Esophagus (tissue), 2 donors: ENCODE data around the gene ZNF785. TPM values are rescaled to one million over a fixed set of nuclear protein-coding genes. Genes with fewer than 3 reads are reported as not detected.

Experiments
- H3K27ac ChIP-seq, 2 donors: one replicate each; pipeline ENCODE4 v1.5.1; 2013; ENCODE audit warnings: low read depth in 2 of 2, mild to moderate bottlenecking in 2 of 2, inconsistent platforms in 1 of 2, low read length in 1 of 2, moderate library complexity in 1 of 2
- H3K27me3 ChIP-seq, 2 donors: one replicate each; pipeline ENCODE4 v1.6.1; 2013; ENCODE audit warnings: low read length in 2 of 2, control low read depth in 1 of 2, mild to moderate bottlenecking in 1 of 2; ENCODE audit not compliant: insufficient read depth in 2 of 2, control insufficient read depth in 1 of 2
- H3K36me3 ChIP-seq, 2 donors: one replicate each; pipeline ENCODE4 v1.6.1; 2013; ENCODE audit warnings: low read length in 1 of 2; ENCODE audit not compliant: control insufficient read depth in 2 of 2, insufficient read depth in 2 of 2
- H3K4me1 ChIP-seq, 2 donors: one replicate each; pipeline ENCODE4 v1.6.1; 2013; ENCODE audit warnings: low read length in 1 of 2; ENCODE audit not compliant: control insufficient read depth in 2 of 2, insufficient read depth in 2 of 2
- H3K4me3 ChIP-seq, 2 donors: one replicate each; pipeline ENCODE4 v1.5.1; 2013; ENCODE audit warnings: low read length in 2 of 2, mild to moderate bottlenecking in 2 of 2, low read depth in 1 of 2, moderate library complexity in 1 of 2
- H3K9me3 ChIP-seq, 2 donors: one replicate each; pipeline ENCODE4 v1.6.1; 2013; ENCODE audit warnings: mild to moderate bottlenecking in 2 of 2, low read depth in 1 of 2, low read length in 1 of 2, moderate library complexity in 1 of 2; ENCODE audit not compliant: control insufficient read depth in 2 of 2, insufficient read depth in 1 of 2
- WGBS, 2 donors: extraction: QIAGEN DNeasy Blood & Tissue Kit; methylation state at CpG; one replicate each; pipeline ENCODE4 v1.1.7; 2013; 5-methylcytosine and 5-hydroxymethylcytosine counted together
- polyA plus RNA-seq, 2 donors: library from polyadenylated mRNA; stranded (reverse); fragments of 200-250 nt; gene quantifications; one replicate each; pipeline ENCODE4 v1.2.3, GENCODE V29; 2013
- donor health status: healthy with polysubstance abuse.
- donor health status: Bipolar disorder and iron deficiency.

The ZNF785 gene
- polyA plus RNA-seq, 2 donors: 3.2 to 5.9 TPM

DNA sequence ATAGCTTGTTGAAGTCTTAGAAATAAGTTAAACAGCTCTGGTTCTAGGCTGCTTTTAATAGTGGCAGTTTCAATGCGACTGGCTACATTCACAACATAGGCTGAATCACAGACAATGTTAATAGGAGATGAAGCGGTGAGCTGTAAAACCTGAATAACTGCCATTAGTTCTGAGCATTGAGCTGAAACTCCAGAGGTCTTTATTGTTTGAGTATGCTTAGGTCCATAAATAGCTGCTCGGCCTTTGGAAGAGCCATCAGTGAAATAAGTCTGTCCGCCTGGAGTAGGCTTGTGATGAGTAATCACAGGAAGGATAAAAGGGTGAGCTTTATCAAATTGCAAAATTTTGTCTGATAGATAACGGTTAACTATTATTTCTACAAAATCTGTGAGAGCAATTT lies 34.1 kb upstream of the ZNF785 start:
- H3K36me3 ChIP-seq: no peaks in the 10 kb centered on the region
- 79 to 81% methylated on average over 5 of the region's 5 CpGs for WGBS, 2 donors
- H3K27ac ChIP-seq: no peak overlapping the region
- H3K27me3 ChIP-seq: no peaks in the 10 kb centered on the region
- no peaks in the 10 kb centered on the region for H3K4me1 ChIP-seq
- no peak overlapping the region for H3K4me3 ChIP-seq
- H3K9me3 ChIP-seq: no peaks in the 10 kb centered on the region

DNA sequence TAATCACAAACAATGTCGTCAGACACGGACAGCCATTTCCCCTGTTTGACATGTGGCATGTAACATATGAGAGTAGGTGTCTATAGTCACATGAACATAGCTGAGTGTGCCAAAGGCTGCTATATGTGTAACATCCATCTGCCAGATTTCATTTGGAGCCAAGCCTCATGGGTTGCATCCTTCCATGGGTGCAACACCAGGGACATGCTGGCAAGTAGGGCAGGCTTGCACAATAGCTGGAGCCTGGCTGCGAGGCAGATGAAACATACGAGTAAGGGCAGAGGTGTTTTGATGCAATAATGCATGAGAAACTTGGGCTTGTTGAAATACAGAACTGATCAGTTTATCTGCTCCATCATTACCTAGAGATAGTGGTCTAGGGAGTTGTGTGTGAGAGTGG lies 33.7 kb upstream of the ZNF785 start:
- no peaks in the 10 kb centered on the region for H3K4me1 ChIP-seq
- H3K27ac ChIP-seq: no peak overlapping the region
- no peaks in the 10 kb centered on the region for H3K27me3 ChIP-seq
- no peaks in the 10 kb centered on the region for H3K36me3 ChIP-seq
- 70 to 75% methylated on average over 4 of the region's 4 CpGs for WGBS, 2 donors
- no peak overlapping the region for H3K4me3 ChIP-seq
- H3K9me3 ChIP-seq: no peaks in the 10 kb centered on the region

DNA sequence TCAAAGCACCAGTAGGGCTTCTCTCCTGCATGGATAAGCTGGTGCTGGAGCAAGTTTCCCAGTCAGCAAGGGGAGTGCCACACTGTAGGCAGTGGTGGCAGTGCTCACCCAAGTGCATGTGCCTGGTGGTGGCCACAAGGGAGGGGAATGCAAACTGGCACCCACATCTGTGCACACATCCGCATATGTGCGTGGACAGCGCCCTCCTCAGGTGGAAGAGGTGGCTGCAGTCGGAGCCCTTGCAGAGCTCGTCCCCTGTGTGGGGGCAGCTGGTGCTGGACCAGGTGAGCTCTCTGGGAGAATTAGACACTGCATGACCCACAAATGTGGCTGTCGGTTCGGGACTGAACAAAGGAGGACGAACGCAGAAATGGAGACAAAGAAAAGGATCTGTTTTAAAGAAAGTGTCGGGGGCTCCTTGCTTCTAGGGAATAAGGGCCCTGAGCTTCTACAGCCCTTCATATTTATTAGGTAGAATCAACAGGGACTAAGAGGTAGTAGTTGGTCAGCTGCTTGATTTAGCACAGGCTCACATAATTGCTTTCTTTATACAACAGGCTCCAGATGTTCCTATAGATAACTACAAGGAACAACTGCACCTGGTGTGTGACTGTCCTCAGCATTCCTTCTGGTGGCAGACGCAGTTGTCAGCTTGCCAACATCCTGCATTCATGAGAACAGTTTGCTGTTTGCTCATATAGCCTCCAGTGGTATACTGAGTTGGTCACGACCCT lies 30.0 kb upstream of the ZNF785 start:
- Histone ChIP-seq H3K27ac (no peak overlapping the region), H3K27me3 (no peaks in the 10 kb centered on the region), H3K36me3 (no peaks in the 10 kb centered on the region), H3K4me3 (no peak overlapping the region), H3K9me3 (no peaks in the 10 kb centered on the region), H3K4me1 (no peaks in the 10 kb centered on the region)
- 45 to 50% methylated on average over 12 of the region's 12 CpGs for WGBS, 2 donors

DNA sequence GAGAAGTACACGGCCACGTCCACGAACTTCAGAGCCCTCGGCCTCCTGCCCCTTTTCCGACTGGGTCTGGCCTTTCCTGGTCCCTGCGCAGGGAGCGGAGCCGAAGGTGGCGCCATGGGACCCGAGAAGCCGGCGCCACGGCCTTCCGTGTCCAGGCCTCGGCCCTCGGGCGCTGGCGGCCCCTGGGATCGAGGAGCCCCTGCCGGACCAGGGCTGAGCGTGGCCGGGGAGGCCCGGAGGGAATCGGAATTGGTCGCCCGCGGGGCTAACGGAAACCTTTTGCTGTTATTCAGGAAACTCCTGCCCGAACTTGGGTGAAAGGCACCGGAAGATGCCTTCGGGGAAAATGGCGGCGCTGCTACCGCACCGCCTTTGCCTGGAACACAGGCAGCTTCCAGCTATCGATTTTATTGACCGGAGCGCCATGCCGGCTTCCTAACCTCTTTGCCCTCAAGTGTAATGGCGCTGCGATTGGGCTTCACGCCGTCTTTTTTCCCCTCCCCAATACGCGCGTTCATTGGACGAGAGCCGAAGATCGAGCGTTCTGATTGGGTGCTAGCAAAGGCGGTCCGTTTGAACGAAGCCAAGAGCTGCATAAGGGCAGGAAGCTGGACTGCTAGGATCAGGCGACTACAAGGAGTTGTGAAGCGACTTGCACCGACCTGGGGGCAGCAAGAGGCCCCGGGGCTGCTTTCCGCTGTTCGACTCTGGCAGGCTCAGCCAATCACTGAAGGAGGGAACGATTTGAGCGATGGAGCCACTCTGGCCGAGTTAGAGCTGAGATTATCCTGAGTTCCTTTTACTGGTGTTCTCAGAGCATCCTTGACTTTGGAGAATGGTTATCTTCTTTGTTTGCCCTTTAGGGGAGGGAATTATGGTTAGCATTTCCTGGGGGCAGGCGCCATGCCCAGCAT lies 24.7 kb upstream of the ZNF785 start, which contains the start of gene ZNF689:
TSS of gene ZNF689 (minus strand) at position 464 of the 914 bp plus-strand sequence. CDS start at position 116, 348 bp downstream.
- H3K4me1 ChIP-seq: no peaks in the 10 kb centered on the region
- H3K27ac ChIP-seq: peak within 1 kb of the TSS; percentile 84 to 90
- peaks cover under 1% of the 10 kb centered on the region in 2 donors for H3K36me3 ChIP-seq
- peak within 1 kb of the TSS; percentile 79 to 85 for H3K4me3 ChIP-seq
- no peaks in the 10 kb centered on the region for H3K9me3 ChIP-seq
- no peaks in the 10 kb centered on the region for H3K27me3 ChIP-seq
- 0 to 1% methylated on average over 61 to 63 of the region's 63 CpGs for WGBS, 2 donors

DNA sequence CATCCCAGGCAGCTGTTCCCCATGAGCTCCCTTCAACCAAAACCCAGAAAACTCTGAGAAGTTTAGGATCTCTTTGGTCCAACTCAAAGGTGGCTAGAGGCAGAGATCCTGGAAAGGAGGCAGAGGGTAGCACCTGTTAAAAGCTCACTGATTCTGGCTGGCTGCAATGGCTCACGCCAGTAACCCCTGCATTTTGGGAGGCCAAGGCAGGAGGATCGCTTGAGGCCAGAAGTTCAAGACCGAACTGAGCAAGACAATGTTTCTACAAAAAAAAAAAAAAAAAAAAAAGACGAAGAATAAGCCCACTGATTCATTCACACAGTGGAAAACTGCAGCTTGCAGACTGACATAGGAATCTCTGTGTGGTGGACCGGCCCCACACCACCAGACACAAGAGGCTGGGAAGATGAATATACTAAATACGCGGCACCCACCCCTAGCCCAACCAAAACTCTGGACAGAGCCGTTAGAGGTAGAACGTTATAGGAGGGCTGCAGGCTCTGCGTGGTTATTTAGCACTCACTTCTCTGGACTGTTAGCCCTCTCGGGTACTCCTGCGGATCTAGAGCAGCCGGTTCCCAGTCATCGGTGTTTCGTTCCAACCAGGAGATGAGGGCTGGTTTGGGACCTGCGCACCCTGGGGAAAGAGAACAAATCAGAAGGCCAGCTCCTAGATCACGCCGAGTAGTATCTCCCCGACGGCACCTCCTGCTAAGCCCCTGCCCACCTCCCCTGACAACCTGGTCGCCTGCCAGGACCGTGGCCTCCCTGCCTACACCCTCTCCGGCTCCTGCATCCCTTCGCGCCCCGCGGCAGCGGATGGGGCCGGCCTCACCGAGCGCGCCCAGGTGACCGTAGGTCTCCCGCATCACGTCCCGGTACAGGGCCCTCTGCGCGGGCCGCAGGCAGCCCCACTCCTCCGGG lies 23.8 kb upstream of the ZNF785 start:
- H3K4me3 ChIP-seq: peak overlapping the region; percentile 79 to 85
- 13% methylated on average over 40 of the region's 40 CpGs for WGBS, 2 donors
- H3K27me3 ChIP-seq: no peaks in the 10 kb centered on the region
- no peaks in the 10 kb centered on the region for H3K4me1 ChIP-seq
- peaks cover 0 to 2% of the 10 kb centered on the region in 2 donors for H3K9me3 ChIP-seq
- H3K36me3 ChIP-seq: peaks cover 7 to 9% of the 10 kb centered on the region in 2 donors
- peak overlapping the region; percentile 84 to 90 for H3K27ac ChIP-seq

DNA sequence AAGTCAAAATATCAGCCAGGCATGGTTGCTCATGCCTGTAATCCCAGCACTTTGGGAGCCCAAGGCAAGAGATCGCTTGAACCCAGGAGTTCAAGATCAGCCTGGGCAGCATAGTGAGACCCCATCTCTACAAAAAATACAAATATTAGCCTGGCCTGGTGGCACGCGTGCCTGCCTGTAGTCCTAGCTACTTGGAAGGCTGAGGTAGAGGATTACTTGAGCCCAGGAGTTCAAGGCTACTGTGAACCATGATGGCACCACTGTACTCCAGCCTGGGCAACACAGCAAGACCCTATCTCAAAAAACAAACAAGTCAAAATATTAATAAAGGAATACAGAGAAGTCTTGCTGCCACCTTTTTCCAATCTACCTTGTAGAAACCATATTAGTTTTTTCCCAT lies 20.5 kb upstream of the ZNF785 start:
- peaks cover 0 to 2% of the 10 kb centered on the region in 2 donors for H3K9me3 ChIP-seq
- no peak overlapping the region for H3K4me3 ChIP-seq
- no peaks in the 10 kb centered on the region for H3K4me1 ChIP-seq
- no peaks in the 10 kb centered on the region for H3K27me3 ChIP-seq
- no peak overlapping the region for H3K27ac ChIP-seq
- WGBS, 2 donors: 97 to 99% methylated on average over 3 of the region's 3 CpGs
- H3K36me3 ChIP-seq: peaks cover 15 to 17% of the 10 kb centered on the region in 2 donors

DNA sequence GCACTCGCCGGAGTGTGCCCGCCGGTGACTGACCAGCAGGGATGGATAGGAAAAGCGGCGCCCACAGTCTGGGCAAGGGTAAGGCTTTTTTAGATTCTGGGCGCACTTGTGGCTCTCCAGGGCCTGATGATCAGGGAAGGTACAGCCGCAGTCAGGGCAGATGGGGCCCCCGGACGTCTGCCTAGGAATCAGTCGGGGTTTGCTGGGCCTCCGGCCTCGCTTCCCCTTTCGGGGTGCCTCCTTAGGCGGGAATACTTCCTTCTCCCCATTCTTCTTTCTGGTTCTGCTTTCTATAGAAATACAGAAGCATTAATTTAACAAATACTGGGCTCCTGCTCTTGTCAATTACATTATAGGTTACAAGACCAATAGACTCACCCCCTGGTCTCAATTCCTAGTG lies 19.7 kb upstream of the ZNF785 start:
- H3K4me1 ChIP-seq: no peaks in the 10 kb centered on the region
- peaks cover 15 to 17% of the 10 kb centered on the region in 2 donors for H3K36me3 ChIP-seq
- H3K27me3 ChIP-seq: no peaks in the 10 kb centered on the region
- 91% methylated on average over 15 of the region's 15 CpGs for WGBS, 2 donors
- peaks cover 0 to 2% of the 10 kb centered on the region in 2 donors for H3K9me3 ChIP-seq
- no peak overlapping the region for H3K4me3 ChIP-seq
- H3K27ac ChIP-seq: no peak overlapping the region

DNA sequence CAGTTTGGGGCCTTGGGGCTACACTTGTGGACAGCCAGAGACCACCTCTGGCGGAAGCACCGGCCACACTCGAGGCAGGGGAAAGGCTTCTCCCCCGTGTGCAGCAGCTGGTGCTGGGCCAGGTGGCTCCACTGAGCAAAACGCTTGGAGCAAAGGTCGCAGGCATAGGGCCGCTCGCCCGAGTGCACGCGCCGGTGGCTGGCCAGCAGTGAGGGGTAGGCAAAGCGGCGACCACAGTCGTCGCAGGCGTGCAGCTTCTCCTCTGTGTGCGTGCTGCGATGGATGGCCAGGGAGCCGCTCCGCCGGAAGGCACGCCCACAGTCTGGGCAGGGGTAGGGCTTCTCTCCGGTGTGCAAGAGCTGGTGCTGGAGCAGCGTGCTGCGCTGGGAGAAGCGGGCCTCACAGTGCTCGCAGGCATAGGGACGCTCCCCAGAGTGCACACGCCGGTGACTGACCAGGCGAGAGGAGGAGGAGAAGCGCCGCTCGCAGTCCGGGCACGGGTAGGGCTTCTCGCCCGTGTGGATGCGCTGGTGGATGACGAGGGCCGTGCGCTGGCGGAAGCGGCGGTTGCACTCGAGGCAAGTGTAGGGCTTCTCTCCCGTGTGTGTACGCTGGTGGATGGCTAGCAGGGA lies 18.9 kb upstream of the ZNF785 start:
- H3K9me3 ChIP-seq: peaks cover 0 to 2% of the 10 kb centered on the region in 2 donors
- no peaks in the 10 kb centered on the region for H3K4me1 ChIP-seq
- WGBS, 2 donors: 87 to 93% methylated on average over 49 of the region's 49 CpGs
- H3K27me3 ChIP-seq: no peaks in the 10 kb centered on the region
- no peak overlapping the region for H3K4me3 ChIP-seq
- no peak overlapping the region for H3K27ac ChIP-seq
- H3K36me3 ChIP-seq: peaks cover 15 to 17% of the 10 kb centered on the region in 2 donors
